ENCODE data around the gene ANO2.

ANO2 gene

DNA sequence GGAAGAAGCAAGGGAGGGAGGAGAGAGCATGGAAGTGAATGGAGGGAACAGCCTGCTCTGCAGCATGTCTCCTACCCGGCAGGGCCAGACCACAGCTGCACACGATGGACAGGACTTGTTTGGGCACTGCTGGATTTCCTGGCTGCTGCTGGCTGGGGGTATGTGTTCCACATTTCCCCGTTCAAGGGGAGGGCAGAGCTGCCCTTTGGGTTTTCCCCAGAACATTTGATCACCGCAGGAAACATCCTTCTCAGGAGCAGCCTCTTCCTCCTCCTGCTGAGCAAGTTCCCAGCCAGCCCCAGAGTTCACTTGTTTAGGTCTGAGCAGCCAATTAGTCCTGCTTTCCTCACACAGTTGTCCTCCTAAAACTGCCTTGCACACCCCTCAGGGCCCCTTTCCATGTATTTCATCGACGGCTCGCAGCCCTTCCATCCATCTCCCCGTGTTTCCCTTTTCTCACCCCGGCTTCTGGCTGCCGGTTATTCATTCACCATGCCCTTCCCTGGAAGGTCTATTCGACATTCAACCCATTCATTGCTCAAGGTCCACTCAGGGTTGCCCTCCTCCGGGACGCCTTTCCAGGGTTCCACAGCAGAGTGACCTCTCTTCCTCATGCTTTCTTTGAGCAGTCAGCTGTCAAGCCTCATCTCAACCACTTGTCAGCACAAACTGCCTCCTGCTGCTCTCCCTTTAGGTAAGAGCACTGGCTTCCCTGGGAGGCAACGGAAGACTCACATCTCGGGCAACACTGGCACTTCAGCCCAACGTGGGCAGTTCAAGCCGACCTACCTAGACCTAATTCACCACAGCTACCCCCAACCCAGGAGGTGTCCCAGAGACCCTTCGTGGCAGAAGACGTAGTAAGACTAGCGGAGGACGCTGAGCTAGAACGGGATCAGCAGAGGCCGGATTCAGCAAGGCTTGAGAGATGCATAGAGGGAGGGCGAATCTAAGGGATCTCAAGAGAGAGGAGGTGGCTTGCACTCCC is 20.1 kb upstream of the ANO2 start:
- DNase-seq (ENCODE audit: low read depth): no peak

GRCh38 chr12:5963515-5963914 is 18.5 kb upstream of the ANO2 start:
- DNase-seq (ENCODE audit: low read depth): no peak

DNA sequence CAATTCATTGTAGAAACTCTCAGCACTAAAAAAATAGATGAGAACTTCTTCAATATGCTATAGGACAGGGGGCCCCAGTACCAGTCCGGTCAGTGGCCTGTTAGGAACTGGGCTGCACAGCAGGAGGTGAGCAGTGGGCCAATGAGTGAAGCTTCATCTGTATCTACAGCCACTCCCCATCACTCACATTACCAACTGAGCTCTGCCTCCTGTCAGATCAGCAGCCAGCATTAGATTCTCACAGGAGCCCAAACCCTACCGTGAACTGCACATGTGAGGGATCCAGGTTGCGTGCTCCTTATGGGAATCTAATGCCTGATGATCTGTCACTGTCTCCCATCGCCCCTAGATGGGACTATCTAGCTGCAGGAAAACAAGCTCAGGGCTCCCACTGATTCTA is 15.7 kb upstream of the ANO2 start:
- DNase-seq (ENCODE audit: low read depth): no peak

DNA sequence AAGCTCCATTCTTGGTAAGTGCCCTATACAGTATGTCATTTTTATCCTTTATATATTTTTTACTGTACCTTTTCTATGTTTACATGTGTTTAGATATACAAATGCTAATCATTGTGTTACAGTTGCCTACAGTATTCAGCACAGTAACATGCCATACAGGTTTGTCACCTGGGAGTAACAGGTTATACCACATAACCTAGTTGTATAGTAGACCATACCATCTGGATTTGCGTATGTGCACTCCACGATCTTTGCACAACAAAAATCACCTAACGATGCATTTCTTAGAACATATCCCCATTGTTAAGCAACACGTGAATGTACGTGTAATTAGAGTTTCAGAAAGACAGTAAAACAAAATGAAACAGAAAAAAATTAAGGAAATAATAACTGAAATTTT is 11.9 kb upstream of the ANO2 start:
- DNase-seq (ENCODE audit: low read depth): no peak

DNA sequence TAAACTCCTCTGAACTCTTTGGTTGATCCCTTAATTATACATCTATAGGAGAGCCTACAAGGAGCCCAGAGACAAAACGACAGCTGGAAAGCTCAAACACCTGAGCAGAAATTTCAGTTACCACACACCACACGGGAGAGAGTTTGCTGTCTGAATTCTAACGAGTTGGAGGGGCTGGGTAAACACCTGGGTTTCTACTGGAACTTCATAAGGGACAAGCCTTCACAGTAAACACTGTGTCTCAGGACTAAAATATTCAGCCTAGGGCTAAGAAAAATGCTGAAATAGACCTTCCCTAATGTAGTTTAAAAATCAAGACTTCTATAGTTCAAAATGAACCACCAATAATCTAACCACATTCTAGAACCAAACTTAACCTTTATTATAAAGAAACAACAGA is 9.6 kb upstream of the ANO2 start:
- DNase-seq (ENCODE audit: low read depth): no peak

GRCh38 chr12:5953835-5954586 is 9.0 kb upstream of the ANO2 start:
- no peak for DNase-seq (ENCODE audit: low read depth)

GRCh38 chr12:5952031-5952430 is 7.0 kb upstream of the ANO2 start:
- DNase-seq (ENCODE audit: low read depth): no peak

DNA sequence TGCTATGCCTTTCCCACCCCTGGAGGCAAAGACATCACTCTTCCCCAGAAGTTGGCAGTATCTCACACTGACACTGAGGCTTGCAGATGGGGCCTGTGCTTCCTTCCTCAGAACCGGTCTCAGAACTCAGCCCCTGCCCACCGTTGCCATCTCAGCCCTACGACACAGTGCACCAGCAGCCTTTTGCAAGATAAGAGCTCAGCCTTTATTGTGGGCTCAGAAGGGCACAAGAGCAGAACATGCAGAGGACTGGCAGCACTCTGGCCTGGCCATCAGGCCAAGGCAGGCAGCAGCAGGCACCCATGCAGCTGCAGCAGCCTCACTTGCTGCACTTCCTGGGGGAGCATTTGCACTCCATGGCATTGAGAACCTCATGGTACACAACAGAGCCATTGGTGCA is 3.6 kb upstream of the ANO2 start:
- no peak for DNase-seq (ENCODE audit: low read depth)

- no peak for DNase-seq (ENCODE audit: low read depth)
Observed at GRCh38 chr12:5947006-5947405, 1.9 kb upstream of the ANO2 start.

- no peak for DNase-seq (ENCODE audit: low read depth)
Observed at GRCh38 chr12:5946388-5946787, 1.3 kb upstream of the ANO2 start.

DNA sequence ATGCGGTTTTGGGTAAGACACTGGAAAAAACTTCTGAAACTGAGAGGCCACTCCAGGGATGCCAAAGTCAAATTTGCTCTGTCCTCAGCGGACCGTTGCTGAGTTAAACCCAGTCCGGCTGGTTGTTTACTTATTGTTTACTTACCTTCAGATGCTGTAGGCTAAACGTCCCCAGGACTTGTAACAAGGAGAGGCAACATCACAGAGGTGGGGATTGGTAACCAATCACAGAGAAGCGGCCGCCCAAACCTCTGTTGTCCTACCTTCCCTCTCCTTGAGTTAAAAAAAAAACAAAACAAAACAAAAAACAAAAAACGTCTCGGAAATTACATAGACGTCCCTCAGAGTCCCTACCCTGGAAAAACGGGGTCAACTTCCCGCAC is 380 bp downstream of the ANO2 start:
- no peak for DNase-seq (ENCODE audit: low read depth)

DNA sequence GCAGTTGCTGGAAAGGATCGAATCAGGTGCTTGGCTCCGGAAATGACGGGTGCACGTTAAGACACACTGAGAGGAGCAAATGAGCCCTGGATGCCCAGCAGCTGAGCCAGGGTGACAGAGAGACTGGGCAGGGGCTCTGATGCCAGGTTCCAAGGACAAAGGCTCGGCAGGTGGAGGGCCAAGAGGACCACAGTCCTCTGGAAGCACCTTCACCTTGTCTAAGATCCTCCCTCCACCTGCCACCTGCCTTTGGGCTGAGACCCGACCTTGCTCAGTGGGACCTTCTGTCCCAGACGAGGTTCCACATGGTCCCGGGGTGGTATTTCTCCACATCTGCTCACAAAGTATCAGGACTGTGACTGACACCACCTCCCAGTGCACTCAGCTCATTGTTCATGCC is 1.0 kb downstream of the ANO2 start:
- no peak for DNase-seq (ENCODE audit: low read depth)

DNA sequence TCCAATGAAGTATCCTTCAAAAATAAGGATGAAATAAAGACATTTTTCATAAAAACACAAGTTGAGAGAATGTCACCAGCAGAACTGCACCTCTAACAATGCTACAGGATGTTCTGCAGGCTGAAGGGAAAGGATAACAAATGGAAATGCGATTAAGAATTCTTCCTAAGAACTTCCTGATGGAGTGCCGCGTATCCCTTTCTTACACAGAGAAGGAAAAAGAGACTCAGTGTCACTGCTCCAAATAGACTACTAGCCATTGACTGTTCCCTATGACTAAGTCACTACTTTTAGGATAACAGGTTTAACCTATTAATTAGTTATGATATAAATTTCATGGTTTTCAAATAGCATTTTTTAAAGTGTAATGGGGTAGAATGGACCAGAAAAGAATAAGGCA is 3.2 kb downstream of the ANO2 start:
- no peak for DNase-seq (ENCODE audit: low read depth)

DNA sequence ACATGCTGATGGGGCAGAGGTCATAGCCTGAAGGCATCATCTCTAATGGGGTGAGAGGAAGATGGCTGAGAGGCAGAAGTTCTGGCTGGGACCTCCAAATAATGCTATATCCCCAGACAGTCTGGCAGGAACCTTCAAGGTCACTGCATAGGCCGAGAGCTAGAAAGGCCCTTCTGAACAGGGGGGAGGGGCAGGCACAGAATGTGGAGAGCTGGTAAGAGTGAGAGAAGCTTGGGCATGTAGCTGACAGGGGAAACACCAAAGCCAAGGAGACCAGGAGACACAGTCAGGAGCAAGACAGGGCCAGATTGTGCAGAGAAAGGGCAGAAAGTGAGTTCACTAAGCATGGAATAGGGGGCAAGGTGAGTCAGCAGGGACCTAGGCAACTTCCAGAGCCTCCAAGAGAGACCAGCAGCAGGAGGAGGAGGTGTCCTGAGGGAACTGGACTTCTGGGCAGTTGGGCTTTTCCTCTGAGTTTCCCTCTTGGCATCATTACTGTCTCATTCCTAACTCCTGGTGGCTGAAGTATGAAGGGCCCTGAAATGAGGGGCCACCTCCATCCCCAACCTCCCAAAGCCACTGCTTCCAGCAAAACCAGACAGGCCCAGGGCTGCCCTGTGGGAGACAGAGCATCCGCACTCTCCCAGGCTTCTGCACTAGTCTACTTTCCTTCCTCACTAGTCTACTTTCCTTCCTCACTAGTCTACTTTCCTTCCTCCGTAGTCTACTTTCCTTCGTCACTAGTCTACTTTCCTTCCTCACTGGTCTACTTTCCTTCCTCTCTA is 17.1 kb downstream of the ANO2 start:
- no peak for DNase-seq (ENCODE audit: low read depth)

DNA sequence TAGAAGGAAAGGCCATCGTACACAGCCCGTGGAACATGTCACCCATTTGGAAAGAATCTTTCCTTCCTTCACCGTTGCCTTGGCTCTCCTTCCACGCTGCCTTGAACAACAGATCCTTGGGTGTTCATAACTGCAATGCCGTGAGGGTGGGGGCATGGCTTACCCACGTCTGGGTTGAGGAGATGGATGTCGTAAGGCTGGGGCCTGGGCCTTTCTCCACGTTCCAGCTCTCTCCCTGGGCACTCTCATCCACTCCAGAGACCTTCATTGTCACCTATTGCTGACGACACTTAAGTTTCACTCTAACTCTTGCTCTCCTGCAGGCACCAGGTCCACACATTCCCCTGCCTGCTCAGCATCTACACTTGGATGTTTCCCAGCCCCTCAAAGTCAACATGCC is 19.4 kb downstream of the ANO2 start:
- no peak for DNase-seq (ENCODE audit: low read depth)

DNA sequence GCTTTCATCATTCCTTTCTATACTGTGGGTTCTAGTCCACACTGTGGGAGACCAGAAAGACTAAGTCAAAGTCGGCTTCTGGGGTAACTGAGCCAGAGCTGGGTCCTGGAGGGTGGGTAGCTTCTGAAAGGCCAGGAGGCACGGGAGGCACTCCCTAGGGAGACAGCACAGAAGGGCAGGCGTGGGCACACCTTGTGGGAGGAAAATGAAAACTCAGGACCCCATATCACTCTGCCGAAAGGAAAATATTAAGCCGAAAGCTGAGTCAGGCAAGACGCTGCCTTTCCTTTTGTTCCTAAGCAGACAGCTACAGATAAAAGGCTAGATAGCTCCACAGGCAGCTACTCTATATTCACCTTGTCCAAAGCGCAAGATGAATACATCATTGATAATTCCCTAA is 20.7 kb downstream of the ANO2 start:
- no peak for DNase-seq (ENCODE audit: low read depth)

GRCh38 chr12:5923751-5924150 is 21.3 kb downstream of the ANO2 start:
- DNase-seq (ENCODE audit: low read depth): no peak

DNA sequence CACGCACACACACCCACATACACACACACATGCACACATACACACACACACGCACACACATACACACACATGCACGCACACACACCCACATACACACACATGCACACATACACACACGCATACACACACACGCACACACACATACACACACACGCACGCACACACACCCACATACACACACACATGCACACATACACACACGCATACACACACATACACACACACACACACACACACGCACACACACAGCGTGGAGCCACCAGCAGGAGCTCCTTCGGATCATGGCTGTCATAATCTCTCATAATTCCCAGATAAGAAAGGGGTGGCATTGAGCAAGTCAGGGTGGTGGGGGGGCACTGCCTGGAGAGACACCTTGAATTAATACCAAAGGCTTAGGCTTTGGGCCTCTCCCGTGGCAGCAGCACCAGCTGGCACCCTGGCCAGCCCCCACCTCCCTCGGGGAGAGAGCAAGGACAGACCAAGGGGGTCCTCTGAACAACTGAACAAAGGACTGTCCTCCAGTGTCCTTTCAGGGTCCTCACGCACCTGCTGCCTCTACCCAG is 21.9 kb downstream of the ANO2 start:
- no peak for DNase-seq (ENCODE audit: low read depth)

- DNase-seq (ENCODE audit: low read depth): no peak
Observed at GRCh38 chr12:5921966-5922899, 22.8 kb downstream of the ANO2 start.

GRCh38 chr12:5921027-5921909 is 23.8 kb downstream of the ANO2 start:
- DNase-seq (ENCODE audit: low read depth): no peak

All from iris pigment epithelial cell (primary cell).